Ishikawa (cell line): ENCODE data around the gene COPB2.

ENCODE experiments used
- EGR1 ChIP-seq: IDR thresholded peaks from 2 replicates; pipeline ENCODE4 v1.6.1; 2012
- NFIC ChIP-seq: IDR thresholded peaks from 2 replicates; pipeline ENCODE4 v1.6.1; 2012
- RAD21 ChIP-seq: IDR thresholded peaks from 2 replicates; pipeline ENCODE4 v1.6.1; 2012; ENCODE audit warnings: low read depth
- TAF1 ChIP-seq: IDR thresholded peaks from 2 replicates; pipeline ENCODE4 v1.6.1; 2012; ENCODE audit warnings: low read depth, mild to moderate bottlenecking
- TF ChIP-seq, protein P1 (sequence below): IDR thresholded peaks from 2 replicates; pipeline ENCODE4 v1.6.1; 2012

DNA sequence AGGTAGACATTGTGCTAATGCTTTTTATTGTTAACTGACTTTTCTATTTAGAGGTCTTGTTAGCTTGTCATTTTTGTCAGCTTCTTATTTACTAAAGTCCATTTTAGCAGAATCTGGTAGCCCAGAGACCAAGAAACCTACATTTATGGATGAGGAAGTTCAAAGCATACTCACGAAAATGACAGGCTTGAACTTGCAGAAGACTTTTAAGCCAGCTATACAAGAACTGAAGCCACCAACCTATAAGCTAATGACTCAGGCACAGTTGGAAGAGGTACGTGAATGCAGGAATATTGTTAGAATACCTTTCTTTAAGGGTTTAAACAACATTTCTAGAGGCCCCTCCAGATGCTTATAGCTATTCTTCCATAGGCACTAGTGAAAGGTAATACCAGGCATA lies 42.7 kb downstream of the COPB2 start:
- no peak for TF ChIP-seq NFIC
- no peak for TF ChIP-seq TAF1
- no peak for TF ChIP-seq EGR1
- TF ChIP-seq, protein P1, sequence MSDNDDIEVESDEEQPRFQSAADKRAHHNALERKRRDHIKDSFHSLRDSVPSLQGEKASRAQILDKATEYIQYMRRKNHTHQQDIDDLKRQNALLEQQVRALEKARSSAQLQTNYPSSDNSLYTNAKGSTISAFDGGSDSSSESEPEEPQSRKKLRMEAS, result no peak
- TF ChIP-seq RAD21, result no peak
